ENCODE results near the gene ANKRD63.

GRCh38 chr15:40238532-40239403, 44.1 kb downstream of the ANKRD63 start, which contains the start of gene PAK6:
- TF ChIP-seq POLR2AphosphoS5 (IDR thresholded peaks at IDR 0.05; ENCODE audit: low read depth, low read length) (no peak), CTCF (IDR thresholded peaks at IDR 0.05) (no peak), TCF7L2 (IDR thresholded peaks at IDR 0.05; ENCODE audit: low read depth, low read length) (no peak), REST (IDR thresholded peaks at IDR 0.05; ENCODE audit: insufficient read depth in 1 of 2, low read depth in 2 of 2, low read length in 1 of 2) (no peak)
